ENCODE results near the gene ARHGAP27.
A peak's percentile ranks its signal among the peaks of the same experiment; 100 is the strongest.

The ARHGAP27 gene

DNA sequence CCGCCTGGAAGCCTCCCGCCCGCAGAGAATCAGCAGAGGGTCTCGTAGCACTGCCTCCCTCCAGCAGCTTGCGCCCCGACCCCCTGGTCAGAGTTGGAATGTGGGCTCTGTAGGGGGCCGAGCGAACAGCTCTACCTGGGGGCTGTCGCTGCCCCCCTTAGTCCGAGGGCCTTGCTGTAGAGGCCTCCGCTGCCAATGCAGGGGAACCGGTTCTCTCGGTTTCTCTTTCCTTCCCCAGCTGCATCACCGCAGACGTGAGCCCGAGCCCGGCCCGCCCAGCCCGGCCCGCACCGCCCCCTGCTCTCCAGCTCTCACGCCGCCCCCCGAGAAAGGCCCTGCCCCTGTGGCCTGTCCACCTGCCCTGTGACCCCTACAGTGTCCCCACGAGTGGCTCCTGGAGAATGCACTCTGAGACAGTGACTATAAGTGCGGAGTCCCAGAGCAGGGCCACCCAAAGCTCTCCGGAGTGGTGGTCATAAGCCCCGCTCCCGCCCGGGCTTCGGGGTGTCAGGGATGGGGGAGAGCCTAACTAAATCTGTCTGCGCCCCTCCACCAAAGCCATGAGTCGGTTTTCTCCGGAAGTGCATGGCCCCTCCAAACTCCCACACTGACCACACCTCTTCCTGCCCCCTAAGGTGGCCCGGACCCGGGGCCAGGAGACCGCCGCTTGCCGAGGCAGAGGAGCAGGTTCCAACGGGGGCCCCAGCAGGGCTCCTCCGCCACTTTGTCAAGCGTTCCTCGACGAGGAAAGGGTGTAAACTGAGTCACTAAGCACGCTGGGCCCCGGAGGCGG lies 1.7 kb downstream of the ARHGAP27 start:
- DNase-seq (ENCODE audit: low read depth in 2 of 2) = no peak

DNA sequence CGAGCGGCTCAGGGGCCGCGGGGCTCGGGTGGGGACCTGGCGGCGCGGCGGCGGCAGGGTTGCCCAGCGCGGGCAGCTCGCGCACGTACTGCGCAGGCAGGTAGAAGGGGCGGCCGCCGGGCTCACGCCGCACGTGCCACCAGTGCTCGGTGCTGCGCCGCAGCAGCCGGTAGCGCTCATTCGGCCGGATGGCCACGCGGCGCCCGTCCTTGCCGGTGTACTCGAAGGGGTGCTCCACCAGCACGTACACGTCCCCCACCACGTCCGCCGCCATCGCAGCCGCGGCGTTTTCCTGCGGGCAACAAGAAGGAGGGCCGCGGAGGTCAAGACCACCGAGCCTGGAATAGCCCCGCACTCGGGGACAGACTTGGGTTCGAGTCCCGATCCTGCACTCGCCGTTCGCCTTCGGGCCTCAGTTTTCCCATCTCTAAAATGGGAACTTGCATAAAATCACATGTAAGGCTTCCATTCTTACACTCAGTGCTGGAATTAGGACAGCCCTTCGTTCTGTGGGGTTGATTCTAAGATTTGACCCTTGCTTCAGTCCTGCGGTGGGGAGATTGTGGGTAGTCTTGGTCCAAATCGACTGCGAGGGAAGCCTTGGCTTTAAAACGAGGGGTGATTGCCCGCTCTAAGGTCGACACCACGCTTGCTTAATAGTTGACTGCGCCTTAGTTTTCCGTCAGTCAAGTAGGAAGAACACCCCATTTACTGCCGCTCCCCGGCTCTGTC lies 2.5 kb downstream of the ARHGAP27 start:
- no peak for DNase-seq (ENCODE audit: low read depth in 2 of 2)

GRCh38 chr17:45429339-45430005 lies 3.2 kb downstream of the ARHGAP27 start:
- DNase-seq (ENCODE audit: low read depth in 2 of 2) = no peak

DNA sequence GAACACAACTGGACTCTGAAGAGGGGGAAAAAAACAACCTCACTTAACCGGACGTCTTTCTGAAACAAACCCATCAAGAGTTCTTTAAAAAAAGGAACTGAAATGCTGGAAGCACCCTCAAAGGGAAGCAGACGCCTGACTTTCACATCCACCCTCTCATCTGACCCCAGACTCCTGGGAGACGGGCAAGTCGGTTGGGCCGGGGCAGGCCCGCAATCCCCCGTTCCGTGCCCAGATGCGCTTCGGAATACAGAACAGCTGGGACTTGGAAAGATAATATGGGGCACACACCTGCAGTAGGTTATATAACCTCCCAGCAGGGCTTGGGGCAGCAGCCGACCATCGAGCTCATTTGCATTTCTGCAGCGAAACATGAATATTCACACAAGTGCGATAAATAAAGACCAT lies 3.7 kb downstream of the ARHGAP27 start:
- DNase-seq (ENCODE audit: low read depth in 2 of 2) = no peak

- peak; percentile 14 to 19 for DNase-seq (ENCODE audit: low read depth in 2 of 2)
These were observed 4.5 kb downstream of the ARHGAP27 start for GRCh38 chr17:45428050-45428617.

GRCh38 chr17:45427181-45427835 lies 5.4 kb downstream of the ARHGAP27 start:
- no peak for DNase-seq (ENCODE audit: low read depth in 2 of 2)

- DNase-seq (ENCODE audit: low read depth in 2 of 2) = no peak
These were observed 6.1 kb downstream of the ARHGAP27 start for GRCh38 chr17:45426561-45426960.

- DNase-seq (ENCODE audit: low read depth in 2 of 2) = no peak
These were observed 6.7 kb downstream of the ARHGAP27 start for GRCh38 chr17:45425984-45426413.

DNA sequence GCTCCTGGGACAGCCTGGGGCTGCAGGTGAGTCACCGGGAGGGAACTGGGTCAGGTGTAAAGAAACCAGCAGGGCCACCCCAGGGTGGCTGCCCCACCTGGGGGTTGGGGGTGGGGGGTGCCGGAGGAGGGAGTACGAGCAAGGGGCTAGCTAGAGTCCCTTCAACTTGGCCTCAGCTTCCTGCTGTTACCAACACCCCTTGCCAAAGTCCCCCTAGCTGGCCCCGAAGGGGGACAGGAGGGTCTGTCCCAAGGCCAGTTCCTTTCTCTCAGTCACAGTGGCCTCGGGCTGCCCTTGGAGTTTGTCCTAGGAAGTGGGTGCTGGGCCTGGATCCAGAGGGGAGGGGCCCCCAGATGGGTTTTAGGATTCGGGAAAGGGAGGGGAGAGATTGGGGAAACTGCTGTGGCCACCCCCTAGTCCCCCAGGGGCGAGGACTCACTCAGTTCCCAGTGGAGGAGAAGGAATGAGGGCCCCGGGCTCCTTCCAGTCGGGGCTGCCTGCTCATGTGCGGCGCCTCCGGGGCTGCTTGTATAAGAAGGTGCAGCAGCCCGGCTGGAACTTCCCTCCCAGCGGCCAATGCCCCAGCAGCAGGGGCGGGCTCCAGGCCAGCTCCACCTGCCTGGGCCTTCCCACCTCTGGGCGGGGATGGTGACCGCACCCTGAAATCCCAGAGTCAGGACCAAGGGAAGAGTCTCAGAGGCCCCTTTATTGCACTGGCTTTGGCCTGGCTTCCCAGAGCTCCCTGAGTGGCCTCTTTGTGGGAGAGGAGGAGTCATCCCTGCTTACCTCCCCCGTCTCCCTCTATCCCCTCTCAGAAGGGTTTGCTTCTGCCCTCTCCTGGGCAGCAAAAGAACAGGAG lies 7.3 kb downstream of the ARHGAP27 start:
- peak; percentile 35 to 39 for DNase-seq (ENCODE audit: low read depth in 2 of 2)

- DNase-seq (ENCODE audit: low read depth in 2 of 2) = no peak
These were observed 7.9 kb downstream of the ARHGAP27 start for GRCh38 chr17:45424769-45425124.

DNA sequence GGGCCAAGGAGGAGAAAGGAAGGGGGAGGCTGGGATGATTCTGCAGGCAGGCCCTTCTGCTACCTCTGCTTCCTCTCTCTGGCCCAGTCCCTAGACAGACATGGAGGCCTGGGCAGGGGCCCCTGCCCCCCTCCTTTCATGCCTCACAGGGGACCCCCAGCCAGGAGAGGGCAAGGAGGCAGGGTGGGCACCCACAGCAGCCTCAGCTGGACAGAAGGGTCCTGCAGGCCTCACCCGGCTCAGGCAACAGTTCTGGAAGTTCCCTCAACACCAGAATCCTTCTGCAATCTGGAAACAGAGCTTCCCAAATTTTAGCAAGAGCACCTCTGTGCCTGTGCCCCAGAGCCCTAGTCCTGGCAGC lies 8.7 kb downstream of the ARHGAP27 start:
- DNase-seq (ENCODE audit: low read depth in 2 of 2) = no peak

GRCh38 chr17:45423304-45423974 lies 9.2 kb downstream of the ARHGAP27 start:
- DNase-seq (ENCODE audit: low read depth in 2 of 2) = no peak

- DNase-seq (ENCODE audit: low read depth in 2 of 2) = no peak
These were observed 17.4 kb downstream of the ARHGAP27 start for GRCh38 chr17:45414990-45415881.

GRCh38 chr17:45413498-45413923 lies 19.2 kb downstream of the ARHGAP27 start:
- DNase-seq (ENCODE audit: low read depth in 2 of 2) = no peak

GRCh38 chr17:45411348-45412105 lies 21.1 kb downstream of the ARHGAP27 start:
- no peak for DNase-seq (ENCODE audit: low read depth in 2 of 2)

- DNase-seq (ENCODE audit: low read depth in 2 of 2) = no peak
These were observed 22.3 kb downstream of the ARHGAP27 start for GRCh38 chr17:45410144-45411091.

GRCh38 chr17:45409659-45410076 lies 23.0 kb downstream of the ARHGAP27 start:
- DNase-seq (ENCODE audit: low read depth in 2 of 2) = no peak
